GM12872 (cell line): ENCODE measurements around the gene SYNCRIP.

Experiments used
- CTCF ChIP-seq: IDR thresholded peaks from 3 replicates; pipeline ENCODE4 v1.5.1; 2011; ENCODE audit warnings: low read depth, mild to moderate bottlenecking, low read length, moderate library complexity; ENCODE audit not compliant: insufficient read depth

SYNCRIP gene

GRCh38 chr6:85637579-85637978 is 5.1 kb downstream of the SYNCRIP start:
- TF ChIP-seq CTCF = no peak

- no peak for TF ChIP-seq CTCF
Measured at GRCh38 chr6:85632164-85632942, 10.3 kb downstream of the SYNCRIP start.

GRCh38 chr6:85628353-85628752 is 14.3 kb downstream of the SYNCRIP start:
- TF ChIP-seq CTCF = no peak

DNA sequence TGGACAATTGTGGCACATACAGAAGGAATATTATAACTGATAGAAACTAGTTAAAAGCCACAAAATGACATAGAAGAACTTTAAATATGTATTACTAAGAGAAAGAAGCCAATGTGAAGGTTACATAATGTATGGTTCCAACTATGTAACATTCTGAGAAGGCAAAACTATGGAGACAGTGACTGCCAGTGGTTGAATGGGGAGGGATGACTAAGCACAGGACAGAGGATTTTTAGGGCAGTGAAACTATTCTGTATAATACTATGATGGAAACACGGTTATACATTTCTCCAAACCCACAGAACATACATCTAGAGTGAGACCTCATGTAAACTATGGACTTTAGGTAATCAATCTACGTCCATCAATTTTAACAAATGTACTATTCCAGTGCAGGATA is 22.4 kb downstream of the SYNCRIP start:
- TF ChIP-seq CTCF = no peak

DNA sequence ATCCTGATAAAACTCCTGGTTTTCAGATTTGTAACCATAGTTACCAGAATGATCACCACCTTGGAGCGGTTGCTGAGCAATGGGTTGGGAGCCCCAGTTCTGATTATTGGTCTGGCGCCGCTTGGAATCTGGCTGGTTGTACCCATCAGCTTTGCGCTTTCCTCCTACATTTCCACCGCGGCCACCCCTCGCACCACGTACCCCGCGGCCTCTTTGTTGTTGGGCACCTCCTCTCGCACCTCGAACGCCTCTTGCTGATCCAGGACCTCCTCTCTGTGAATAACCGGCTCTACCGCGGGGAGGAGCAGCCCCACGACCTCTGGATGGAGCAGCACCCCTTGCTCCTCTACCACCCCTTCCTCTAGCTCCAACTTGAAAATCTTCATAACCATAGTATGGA is 27.9 kb downstream of the SYNCRIP start:
- TF ChIP-seq CTCF = no peak

DNA sequence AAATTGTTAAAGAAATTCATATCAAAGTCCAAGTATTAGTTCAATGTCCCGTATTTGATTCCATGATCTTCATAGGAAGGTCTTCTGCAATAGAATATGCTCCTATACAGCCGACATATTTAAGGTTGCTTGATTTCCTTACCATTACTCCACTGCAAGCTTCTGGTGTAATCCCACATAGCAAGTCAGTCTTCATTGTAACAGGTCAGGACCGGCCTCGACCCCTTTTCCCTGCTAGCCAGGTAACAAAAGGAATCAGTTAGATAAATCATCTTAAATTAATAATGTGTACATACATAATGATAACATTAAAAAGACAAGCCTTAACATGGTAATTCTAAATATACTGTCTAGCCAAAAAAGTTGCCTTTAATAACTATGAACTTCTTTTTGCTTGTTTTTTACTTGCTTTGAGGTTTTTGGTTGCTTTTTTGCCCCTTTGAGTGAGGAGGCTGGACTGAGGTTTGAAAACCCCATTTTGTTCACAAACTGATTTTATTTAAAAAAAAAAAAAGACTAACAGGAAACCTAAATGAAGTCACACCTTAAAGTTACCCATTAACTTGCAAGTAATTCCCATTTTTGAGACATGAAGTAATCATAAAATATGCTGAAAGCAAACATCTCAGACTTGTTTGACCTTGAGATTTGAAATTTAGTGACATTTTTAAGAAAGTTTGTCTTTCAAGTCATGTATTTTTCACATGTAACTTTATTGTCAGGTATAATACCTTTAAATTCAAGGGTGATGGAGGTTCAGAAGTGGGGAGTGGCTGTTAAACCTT is 29.8 kb downstream of the SYNCRIP start:
- no peak for TF ChIP-seq CTCF

DNA sequence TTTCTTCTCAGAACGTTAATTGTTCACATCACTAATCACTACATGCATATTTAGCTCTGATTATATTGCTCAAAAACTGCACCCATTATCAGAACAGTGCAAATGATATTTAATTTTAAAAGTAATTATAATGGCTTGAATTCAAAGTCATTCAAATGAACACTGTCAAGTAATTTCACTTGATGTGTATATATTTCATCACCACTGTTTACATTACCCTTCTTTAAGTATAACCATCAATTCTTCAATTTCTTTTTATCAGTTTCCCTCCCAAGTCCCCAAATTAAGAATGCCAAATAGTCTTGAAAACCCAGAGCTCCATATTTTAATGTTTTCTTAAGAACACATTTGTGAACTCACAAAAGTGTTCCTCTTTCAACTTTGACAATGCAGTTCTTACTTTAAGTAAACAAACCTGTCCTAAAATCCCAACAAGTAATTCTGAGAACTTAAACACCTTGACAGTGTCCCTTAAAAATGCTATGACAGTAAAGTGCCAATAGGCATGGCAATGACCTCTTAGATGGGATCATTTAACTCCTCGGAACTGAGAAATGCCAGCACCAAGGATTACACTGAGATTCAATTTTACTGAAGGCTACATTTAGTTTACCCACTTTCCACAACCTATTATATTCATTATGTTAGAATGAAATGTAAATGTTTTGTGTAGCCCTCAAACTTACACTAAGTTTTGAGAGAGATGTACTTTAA is 32.3 kb downstream of the SYNCRIP start:
- no peak for TF ChIP-seq CTCF
